ENCODE measurements around the gene PRTN3.

The PRTN3 gene

DNA sequence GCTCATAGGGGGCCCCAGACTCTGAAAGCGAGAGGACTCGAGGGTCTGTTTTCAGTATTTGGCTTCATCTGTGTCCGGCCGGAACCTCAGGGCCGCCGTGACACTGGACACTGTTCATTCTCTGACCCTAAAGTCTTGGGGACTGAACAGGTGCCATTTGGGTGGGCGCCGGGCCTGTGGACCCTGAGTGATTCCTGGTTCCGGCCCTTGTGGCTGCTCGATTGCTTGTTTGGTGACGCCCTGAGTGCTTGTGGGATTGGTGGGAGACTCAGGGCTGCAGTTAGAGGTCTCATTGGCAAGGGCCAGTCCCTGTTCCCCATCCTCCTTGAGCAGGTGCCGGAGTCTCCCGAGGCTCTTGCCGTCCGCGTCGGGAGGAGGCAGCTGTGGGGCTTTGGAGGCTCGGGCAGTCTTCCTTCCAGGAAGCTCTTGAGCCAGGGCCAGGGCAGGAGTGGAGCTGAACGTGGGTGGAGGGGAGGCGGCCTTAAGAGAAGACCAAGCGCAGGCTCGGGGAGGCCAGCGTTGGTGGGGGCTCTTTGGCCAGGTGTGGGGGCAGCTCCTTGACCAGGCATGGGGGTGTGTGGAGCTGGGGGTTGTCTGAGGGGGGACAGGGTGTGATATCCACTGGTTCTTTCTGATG is 38.8 kb upstream of the PRTN3 start:
- Histone ChIP-seq H3K9me3 (no peaks in the 10 kb centered on the region), H3K27ac (peak overlapping the region; percentile 43 to 91), H3K27me3 (no peaks in the 10 kb centered on the region), H3K4me1 (peaks cover 13 to 62% (median 49%) of the 10 kb centered on the region in 4 donors), H3K36me3 (peaks cover 41 to 56% (median 51%) of the 10 kb centered on the region in 3 donors), H3K4me3 (peak overlapping the region; percentile 17 to 25)
- intact Hi-C loops (cut with DNase I; ENCODE audit: low total_unique reads) = no loop called here
- TF ChIP-seq, protein P1, sequence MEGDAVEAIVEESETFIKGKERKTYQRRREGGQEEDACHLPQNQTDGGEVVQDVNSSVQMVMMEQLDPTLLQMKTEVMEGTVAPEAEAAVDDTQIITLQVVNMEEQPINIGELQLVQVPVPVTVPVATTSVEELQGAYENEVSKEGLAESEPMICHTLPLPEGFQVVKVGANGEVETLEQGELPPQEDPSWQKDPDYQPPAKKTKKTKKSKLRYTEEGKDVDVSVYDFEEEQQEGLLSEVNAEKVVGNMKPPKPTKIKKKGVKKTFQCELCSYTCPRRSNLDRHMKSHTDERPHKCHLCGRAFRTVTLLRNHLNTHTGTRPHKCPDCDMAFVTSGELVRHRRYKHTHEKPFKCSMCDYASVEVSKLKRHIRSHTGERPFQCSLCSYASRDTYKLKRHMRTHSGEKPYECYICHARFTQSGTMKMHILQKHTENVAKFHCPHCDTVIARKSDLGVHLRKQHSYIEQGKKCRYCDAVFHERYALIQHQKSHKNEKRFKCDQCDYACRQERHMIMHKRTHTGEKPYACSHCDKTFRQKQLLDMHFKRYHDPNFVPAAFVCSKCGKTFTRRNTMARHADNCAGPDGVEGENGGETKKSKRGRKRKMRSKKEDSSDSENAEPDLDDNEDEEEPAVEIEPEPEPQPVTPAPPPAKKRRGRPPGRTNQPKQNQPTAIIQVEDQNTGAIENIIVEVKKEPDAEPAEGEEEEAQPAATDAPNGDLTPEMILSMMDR (IDR thresholded peaks at IDR 0.05) = no peak
- no peak for DNase-seq

DNA sequence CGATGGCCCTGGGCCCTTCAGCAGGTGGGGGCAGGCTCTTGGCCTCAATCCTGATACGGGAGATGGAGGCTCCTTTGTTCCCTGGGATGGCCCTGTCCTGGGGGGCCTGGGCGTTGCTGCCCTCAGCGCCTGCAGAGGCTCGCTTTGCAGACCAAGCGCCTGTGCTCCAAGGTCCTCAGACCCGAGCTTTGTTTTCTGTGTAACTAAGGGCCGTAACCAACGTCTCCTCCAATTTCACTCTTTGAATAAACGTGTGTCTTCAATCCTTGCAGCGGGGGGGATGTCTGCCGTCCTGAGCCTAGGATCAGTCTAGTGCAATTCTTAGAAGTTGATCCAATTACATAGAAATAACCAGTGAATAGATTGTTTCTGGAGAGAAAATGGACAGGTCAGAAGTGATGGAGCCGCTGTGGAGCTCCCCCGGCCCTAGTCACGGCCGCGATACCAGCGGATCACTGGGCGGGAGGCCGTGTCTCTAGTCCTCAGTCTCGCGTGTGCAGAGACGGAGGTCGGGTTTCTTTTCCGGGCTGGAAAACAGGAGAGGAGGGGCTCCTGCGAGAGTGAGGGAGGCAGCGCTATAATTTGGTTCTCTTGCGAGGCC is 38.2 kb upstream of the PRTN3 start:
- H3K27ac ChIP-seq = peak overlapping the region; percentile 43 to 91
- H3K36me3 ChIP-seq = peaks cover 47 to 62% (median 57%) of the 10 kb centered on the region in 3 donors
- no peaks in the 10 kb centered on the region for H3K27me3 ChIP-seq
- no peaks in the 10 kb centered on the region for H3K9me3 ChIP-seq
- H3K4me3 ChIP-seq = peak overlapping the region in 1 of 2 donors; percentile 25
- intact Hi-C loops (cut with DNase I; ENCODE audit: low total_unique reads) = no loop called here
- TF ChIP-seq, protein P1 (IDR thresholded peaks at IDR 0.05) = no peak
- DNase-seq = no peak
- H3K4me1 ChIP-seq = peaks cover 13 to 62% (median 49%) of the 10 kb centered on the region in 4 donors

DNA sequence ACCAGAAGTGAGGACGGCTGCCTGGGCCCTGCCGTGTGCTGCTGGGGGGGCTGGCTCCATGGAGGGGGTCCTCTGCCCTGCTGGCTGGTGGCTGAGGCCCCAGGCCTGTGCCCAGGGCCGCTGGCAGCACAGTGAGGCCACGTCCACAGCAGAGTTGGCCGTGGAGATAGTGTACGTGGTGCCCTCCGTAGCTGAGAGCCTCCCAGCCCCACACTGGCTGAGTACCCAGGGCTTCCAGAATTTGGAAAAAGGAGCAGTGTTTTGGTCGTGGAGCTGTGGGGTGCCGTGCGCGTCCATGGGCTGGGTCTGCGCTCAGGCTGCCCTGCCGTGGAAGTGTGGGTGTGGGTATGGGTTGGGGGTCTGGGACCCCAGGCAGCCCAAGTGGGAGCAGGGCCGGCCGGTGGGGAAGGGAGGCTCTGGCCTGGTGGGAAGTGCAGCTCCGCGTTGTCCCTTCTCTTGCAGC is 37.7 kb upstream of the PRTN3 start:
- TF ChIP-seq, protein P1 (IDR thresholded peaks at IDR 0.05) = no peak
- H3K27me3 ChIP-seq = no peaks in the 10 kb centered on the region
- intact Hi-C loops (cut with DNase I; ENCODE audit: low total_unique reads) = no loop called here
- no peak overlapping the region for H3K4me3 ChIP-seq
- H3K27ac ChIP-seq = peak overlapping the region in 1 of 2 donors; percentile 91
- no peaks in the 10 kb centered on the region for H3K9me3 ChIP-seq
- peaks cover 53 to 67% (median 62%) of the 10 kb centered on the region in 3 donors for H3K36me3 ChIP-seq
- H3K4me1 ChIP-seq = peaks cover 13 to 62% (median 48%) of the 10 kb centered on the region in 4 donors
- DNase-seq = no peak

DNA sequence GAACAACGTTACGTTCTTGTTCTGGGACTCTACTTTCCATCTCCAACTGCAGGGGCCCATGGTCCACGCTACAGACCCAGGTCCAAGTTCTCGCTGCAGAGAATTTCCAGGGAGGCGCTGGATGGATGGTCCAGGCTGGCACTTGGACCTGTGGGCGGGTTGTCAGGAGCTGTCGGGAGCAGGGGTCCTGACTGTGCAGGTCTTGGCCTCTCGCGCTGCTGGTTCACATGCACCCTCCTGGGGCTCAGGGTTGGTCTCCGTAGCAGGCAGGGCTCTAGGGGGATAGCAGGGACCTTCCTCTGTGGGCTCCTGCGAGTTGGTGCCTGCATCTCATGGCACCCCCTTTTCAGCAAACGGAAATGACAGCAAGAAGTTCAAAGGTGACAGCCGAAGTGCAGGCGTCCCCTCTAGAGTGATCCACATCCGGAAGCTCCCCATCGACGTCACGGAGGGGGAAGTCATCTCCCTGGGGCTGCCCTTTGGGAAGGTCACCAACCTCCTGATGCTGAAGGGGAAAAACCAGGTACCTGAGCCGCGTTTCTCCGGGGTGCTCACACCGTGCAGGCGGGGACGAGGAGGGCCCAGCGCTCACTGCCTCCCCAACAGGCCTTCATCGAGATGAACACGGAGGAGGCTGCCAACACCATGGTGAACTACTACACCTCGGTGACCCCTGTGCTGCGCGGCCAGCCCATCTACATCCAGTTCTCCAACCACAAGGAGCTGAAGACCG is 36.9 kb upstream of the PRTN3 start:
- TF ChIP-seq, protein P1 (IDR thresholded peaks at IDR 0.05) = no peak

DNA sequence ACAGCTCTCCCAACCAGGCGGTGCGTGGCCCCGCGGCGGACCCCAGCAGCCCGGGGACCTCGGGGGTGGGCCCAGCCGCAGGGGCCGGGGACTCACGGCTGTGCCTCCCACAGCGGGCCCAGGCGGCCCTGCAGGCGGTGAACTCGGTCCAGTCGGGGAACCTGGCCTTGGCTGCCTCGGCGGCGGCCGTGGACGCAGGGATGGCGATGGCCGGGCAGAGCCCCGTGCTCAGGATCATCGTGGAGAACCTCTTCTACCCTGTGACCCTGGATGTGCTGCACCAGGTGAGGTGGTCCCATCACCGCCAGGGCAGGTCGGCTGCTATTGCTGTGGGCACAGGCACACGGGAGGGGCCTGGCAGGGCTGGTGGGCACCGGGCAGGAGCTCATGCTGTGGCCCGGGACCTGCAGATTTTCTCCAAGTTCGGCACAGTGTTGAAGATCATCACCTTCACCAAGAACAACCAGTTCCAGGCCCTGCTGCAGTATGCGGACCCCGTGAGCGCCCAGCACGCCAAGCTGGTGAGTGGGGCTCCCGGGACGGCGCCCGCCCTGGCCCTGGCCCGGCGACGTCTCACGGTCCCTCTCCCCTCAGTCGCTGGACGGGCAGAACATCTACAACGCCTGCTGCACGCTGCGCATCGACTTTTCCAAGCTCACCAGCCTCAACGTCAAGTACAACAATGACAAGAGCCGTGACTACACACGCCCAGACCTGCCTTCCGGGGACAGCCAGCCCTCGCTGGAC is 36.2 kb upstream of the PRTN3 start:
- Histone ChIP-seq H3K27ac (no peak overlapping the region), H3K36me3 (peaks cover 64 to 77% (median 75%) of the 10 kb centered on the region in 3 donors), H3K4me1 (peaks cover 13 to 48% (median 35%) of the 10 kb centered on the region in 4 donors), H3K9me3 (no peaks in the 10 kb centered on the region), H3K4me3 (no peak overlapping the region), H3K27me3 (no peaks in the 10 kb centered on the region)
- DNase-seq = no peak
- TF ChIP-seq, protein P1 (IDR thresholded peaks at IDR 0.05) = no peak
- intact Hi-C loops (cut with DNase I; ENCODE audit: low total_unique reads) = no loop called here

More for the DNA sequence above, 36.9 kb upstream of the PRTN3 start:
- peaks cover 13 to 55% (median 42%) of the 10 kb centered on the region in 4 donors for H3K4me1 ChIP-seq
- no peak overlapping the region for H3K4me3 ChIP-seq
- H3K27ac ChIP-seq = no peak overlapping the region
- no peaks in the 10 kb centered on the region for H3K9me3 ChIP-seq
- no peak for DNase-seq
- H3K36me3 ChIP-seq = peaks cover 59 to 75% (median 70%) of the 10 kb centered on the region in 3 donors
- intact Hi-C loops (cut with DNase I; ENCODE audit: low total_unique reads) = no loop called here
- no peaks in the 10 kb centered on the region for H3K27me3 ChIP-seq
